Prostate gland (tissue), 2 donors: ENCODE measurements around the gene CDR2L. TPM values are rescaled to one million over a fixed set of nuclear protein-coding genes. Genes with fewer than 3 reads are reported as not detected.
"Not testable (repeated sequence)": the region's sequence is repeated elsewhere in the genome, so short reads cannot be mapped to it uniquely, and the experiment has no call there.

Experiments
- DNase-seq: peaks from one replicate; pipeline ENCODE4 v3.0.0-alpha.2; 2019; ENCODE audit warnings: low spot score
- H3K27ac ChIP-seq, 2 donors: fragments of 200-600 bp; sonication (generic); 2 replicates each; pipeline ENCODE4 v1.5.1; 2017 to 2019
- H3K27me3 ChIP-seq: fragments of 200-600 bp; sonication (generic); replicated peaks from 2 replicates; pipeline ENCODE4 v1.5.1; 2019; ENCODE audit not compliant: insufficient read depth
- H3K36me3 ChIP-seq, 2 donors: fragments of 200-600 bp; sonication (generic); 1 replicate in 1 of 2; 2 replicates in 1 of 2; pipeline versions ENCODE4 v1.5.1 to v1.8.1; 2017 to 2019
- H3K4me1 ChIP-seq: fragments of 200-600 bp; sonication (generic); replicated peaks from 2 replicates; pipeline ENCODE4 v1.5.1; 2019
- H3K4me3 ChIP-seq, 2 donors: fragments of 200-600 bp; sonication (generic); 2 replicates each; pipeline ENCODE4 v1.5.1; 2017 to 2019
- H3K9me3 ChIP-seq: fragments of 200-600 bp; sonication (generic); 2 replicates; pipeline ENCODE4 v1.5.1; 2017
- POLR2A ChIP-seq: fragments of 450-650 bp; IDR thresholded peaks from one replicate; pipeline ENCODE4 v1.6.1; 2016; ENCODE audit warnings: antibody characterized with exemption, mild to moderate bottlenecking
- POLR2AphosphoS5 ChIP-seq: sonication (generic); formaldehyde crosslinking; IDR thresholded peaks from one replicate; pipeline ENCODE4 v1.6.1; 2017; ENCODE audit warnings: antibody characterized with exemption
- WGBS: methylation state at CpG from one replicate; pipeline ENCODE4 v1.1.5; 2018; 5-methylcytosine and 5-hydroxymethylcytosine counted together
- intact Hi-C: fragments of 100-400 bp; cut with DNase I; formaldehyde crosslinking; loops from one replicate; pipeline ENCODE4 v1.14.2; 2022
- total RNA-seq, 2 donors: library from RNA; depleted of rRNA; stranded (reverse); fragments of >200 nt; gene quantifications; one replicate each; pipeline ENCODE4 v1.1.0, GENCODE V29; 2016
- TF ChIP-seq, protein P1 (sequence below), 4 experiments: fragments of 200-600 bp in 2 of 4; fragments of 450-650 bp in 2 of 4; sonication (generic) in 2 of 4; IDR thresholded peaks; 1 replicate in 3 of 4; 2 replicates in 1 of 4; pipeline ENCODE4 v1.5.1; 2016 to 2019; ENCODE audit warnings: antibody characterized with exemption in 4 of 4, mild to moderate bottlenecking in 2 of 4, moderate library complexity in 2 of 4

The CDR2L gene
- total RNA-seq, 2 donors from 2014 or later = 13.7 to 34.9 TPM

DNA sequence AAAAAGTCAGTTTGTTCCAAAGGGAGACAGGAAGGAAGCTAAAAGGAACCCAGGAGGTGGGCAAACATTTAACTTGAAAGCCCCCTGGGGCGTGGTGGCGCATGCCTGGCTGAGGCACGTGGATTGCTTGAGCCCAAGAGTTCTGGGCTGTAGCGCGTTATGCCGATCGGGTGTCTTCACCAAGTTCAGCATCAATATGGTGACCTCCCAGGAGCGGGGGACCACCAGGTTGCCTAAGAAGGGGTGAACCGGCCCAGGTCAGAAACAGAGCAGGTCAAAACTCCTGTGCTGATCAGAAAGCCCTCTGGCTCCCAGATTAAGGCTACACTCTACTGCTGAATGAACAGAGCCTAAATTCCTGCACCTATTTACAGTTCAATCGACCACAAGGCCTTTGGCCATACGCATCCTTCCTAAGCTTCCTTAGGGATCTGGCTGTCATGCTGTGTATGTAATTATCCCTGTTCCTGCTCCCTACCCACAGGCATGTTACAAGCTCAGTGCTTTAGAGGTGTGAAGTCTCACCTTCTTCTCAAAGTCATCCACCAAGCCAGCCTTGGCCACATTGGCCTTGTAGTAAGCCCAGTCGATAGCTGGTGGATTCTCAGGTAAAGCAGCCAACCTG is 54.3 kb downstream of the CDR2L start:
- H3K27ac ChIP-seq = no peak overlapping the region
- TF ChIP-seq, protein P1, sequence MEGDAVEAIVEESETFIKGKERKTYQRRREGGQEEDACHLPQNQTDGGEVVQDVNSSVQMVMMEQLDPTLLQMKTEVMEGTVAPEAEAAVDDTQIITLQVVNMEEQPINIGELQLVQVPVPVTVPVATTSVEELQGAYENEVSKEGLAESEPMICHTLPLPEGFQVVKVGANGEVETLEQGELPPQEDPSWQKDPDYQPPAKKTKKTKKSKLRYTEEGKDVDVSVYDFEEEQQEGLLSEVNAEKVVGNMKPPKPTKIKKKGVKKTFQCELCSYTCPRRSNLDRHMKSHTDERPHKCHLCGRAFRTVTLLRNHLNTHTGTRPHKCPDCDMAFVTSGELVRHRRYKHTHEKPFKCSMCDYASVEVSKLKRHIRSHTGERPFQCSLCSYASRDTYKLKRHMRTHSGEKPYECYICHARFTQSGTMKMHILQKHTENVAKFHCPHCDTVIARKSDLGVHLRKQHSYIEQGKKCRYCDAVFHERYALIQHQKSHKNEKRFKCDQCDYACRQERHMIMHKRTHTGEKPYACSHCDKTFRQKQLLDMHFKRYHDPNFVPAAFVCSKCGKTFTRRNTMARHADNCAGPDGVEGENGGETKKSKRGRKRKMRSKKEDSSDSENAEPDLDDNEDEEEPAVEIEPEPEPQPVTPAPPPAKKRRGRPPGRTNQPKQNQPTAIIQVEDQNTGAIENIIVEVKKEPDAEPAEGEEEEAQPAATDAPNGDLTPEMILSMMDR (IDR thresholded peaks at IDR 0.05) = no peak
- TF ChIP-seq POLR2AphosphoS5 = no peak
- no peak for TF ChIP-seq POLR2A
- H3K36me3 ChIP-seq = no peaks in the 10 kb centered on the region
- H3K4me1 ChIP-seq = no peaks in the 10 kb centered on the region
- H3K27me3 ChIP-seq = no peaks in the 10 kb centered on the region
- intact Hi-C loops = no loop called here
- no peaks in the 10 kb centered on the region for H3K9me3 ChIP-seq
- DNase-seq = no peak
- no peak overlapping the region for H3K4me3 ChIP-seq
- WGBS = 85% methylated on average over 12 of the region's 12 CpGs

- H3K4me1 ChIP-seq, intact Hi-C loops, H3K27ac ChIP-seq, H3K27me3 ChIP-seq, DNase-seq, H3K36me3 ChIP-seq, H3K4me3 ChIP-seq, H3K9me3 ChIP-seq: not testable (repeated sequence)
- 67% methylated on average over 5 of the region's 5 CpGs for WGBS
Measured at GRCh38 chr17:75043789-75044188, 56.4 kb downstream of the CDR2L start.

DNA sequence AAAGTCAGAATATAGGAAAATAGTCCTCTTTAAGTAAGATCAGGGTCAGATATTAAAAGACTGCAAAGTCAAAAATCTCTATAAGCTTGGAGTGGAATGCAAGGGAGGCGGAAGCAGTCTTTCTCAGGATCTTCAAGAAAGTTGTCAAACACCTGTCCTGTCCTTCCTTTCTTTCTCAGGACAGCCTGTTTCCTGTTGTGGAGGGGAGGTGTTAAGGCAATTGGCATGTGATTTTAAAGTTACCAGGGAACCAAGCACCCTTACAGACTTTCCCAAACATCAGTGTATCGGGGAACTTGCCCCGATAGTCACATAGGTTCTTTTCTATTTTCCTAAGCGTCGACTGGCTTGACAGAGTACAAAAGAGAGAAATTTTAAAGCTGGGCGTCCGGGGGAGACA is 57.3 kb downstream of the CDR2L start:
- TF ChIP-seq POLR2A = no peak
- no peak for DNase-seq
- intact Hi-C loops = no loop called here
- Histone ChIP-seq H3K9me3 (no peaks in the 10 kb centered on the region), H3K27ac (no peak overlapping the region), H3K27me3 (no peaks in the 10 kb centered on the region), H3K4me1 (no peaks in the 10 kb centered on the region), H3K36me3 (no peaks in the 10 kb centered on the region), H3K4me3 (no peak overlapping the region)
- 62% methylated on average over 7 of the region's 7 CpGs for WGBS

DNA sequence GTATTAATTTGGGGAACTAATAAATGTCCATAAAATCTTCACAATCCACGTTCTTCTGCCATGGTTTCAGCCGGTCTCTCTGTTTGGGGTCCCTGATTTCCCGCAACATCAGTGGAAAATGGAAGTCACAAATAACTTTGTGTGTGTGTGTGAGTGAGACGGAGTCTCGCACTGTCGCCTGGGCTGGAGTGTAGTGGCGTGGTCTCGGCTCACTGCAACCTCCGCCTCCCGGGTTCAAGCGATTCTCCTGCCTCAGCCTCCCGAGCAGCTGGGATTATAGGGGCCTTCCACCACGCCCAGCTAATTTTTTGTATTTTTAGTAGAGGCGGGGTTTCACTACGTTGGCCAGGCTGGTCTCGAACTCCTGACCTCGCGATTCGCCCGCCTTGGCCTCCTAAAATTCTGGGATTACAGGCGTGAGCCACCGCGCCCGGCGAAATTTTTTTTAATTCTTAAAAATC is 58.5 kb downstream of the CDR2L start:
- WGBS = 15% methylated on average over 25 of the region's 25 CpGs
- DNase-seq, H3K36me3 ChIP-seq, H3K9me3 ChIP-seq, intact Hi-C loops, H3K27me3 ChIP-seq, H3K4me1 ChIP-seq: not testable (repeated sequence)
- H3K4me3 ChIP-seq = peak overlapping the region; percentile 74 to 81
- peak overlapping the region; percentile 77 to 86 for H3K27ac ChIP-seq

DNA sequence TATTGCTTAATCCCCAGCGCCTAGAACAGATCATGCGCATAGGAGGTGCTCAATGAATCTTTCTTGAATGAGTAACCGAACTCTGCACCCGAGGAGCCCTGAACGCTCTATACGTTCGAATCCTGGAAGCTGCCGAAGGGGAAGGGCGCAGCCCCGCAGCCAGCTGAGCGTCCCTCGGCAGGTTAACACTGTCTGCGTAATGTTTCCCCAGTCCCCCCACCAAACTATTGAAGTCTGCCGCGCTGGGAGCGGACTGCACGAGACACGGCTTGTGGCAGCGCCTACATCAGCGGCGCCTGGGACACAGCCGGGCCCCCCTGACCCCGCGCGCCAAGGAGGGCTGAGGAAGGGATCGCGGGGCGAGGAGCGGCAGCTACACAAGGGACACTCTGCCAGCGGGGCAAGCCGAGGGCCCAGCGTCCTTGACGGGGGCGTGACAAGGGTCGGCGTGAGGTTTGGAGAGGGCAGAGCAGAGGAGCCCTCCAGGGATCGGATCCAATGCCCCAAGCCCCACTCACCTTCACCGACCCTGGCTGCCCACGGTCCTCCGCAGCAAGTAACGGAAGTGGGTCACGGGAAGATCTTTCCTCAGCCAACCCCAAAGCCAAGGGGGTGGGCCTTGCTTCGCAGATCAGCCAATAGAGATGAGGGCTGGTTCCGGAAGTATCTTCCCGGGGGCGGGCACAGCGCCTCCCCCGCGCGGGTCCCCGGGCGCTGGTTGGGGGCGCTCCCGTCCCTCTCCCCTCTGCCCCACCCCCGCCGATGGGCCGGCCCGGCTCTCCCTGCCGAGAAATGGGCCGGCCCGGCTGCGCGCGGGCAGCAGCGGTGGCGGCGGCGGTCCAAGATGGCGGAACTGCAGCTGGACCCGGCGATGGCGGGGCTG is 59.2 kb downstream of the CDR2L start, which contains the start of the genes ATP5PD and KCTD2:
Gene ATP5PD (minus strand): TSS at position 563 of the 883 bp plus-strand sequence. CDS start 4,319 bp downstream, outside the sequence.
Gene KCTD2 (plus strand): TSS at position 819 of the 883 bp plus-strand sequence. CDS start 26 bp downstream, at position 845.
- no peaks in the 10 kb centered on the region for H3K36me3 ChIP-seq
- intact Hi-C loops = no loop called here
- DNase-seq = peak; percentile 95
- H3K4me3 ChIP-seq = peak within 1 kb of the TSS; percentile 74 to 81
- no peaks in the 10 kb centered on the region for H3K9me3 ChIP-seq
- TF ChIP-seq, protein P1 (IDR thresholded peaks at IDR 0.05) = peak in 1 of 4 experiments; percentile 18
- TF ChIP-seq POLR2A = peak; percentile 83
- peak; percentile 97 for TF ChIP-seq POLR2AphosphoS5
- no peaks in the 10 kb centered on the region for H3K27me3 ChIP-seq
- 0% methylated on average over 24 of the region's 72 CpGs for WGBS
- H3K4me1 ChIP-seq = no peaks in the 10 kb centered on the region
- peak within 1 kb of the TSS; percentile 77 to 86 for H3K27ac ChIP-seq

DNA sequence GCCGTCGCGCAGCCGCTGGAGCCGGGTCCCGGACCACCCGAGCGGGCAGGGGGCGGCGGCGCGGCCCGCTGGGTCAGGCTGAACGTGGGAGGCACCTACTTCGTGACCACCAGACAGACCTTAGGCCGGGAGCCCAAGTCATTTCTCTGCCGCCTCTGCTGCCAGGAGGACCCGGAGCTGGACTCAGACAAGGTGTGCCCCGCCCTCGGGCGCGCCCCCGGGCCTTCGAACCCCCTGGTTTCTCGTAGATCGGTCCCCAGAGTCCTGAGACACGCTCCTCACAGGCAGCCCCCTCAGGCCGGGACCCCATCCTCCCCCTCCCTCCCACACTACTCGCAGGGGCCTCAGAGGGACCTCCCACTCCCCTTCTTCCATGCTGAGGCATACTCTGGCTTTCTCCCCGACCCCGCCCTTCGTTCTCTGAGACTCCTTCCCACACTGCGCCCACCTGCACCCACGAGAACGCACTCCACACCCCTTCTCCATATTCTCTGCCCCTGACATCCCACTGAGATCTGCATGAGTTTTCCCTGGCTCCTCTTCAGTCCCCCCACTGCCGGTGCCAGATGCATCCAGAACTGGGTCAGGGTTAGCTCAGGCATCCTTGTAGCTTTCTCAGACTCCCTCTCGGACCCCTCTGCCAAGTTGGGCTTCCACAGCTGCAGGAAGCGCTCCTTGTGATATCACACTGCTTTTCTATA is 60.1 kb downstream of the CDR2L start:
- TF ChIP-seq, protein P1 (IDR thresholded peaks at IDR 0.05) = no peak
- TF ChIP-seq POLR2A (no peak), POLR2AphosphoS5 (no peak)
- H3K36me3 ChIP-seq = no peaks in the 10 kb centered on the region
- H3K27ac ChIP-seq = peak overlapping the region; percentile 77 to 86
- intact Hi-C loops = no loop called here
- H3K4me3 ChIP-seq = peak overlapping the region; percentile 74 to 81
- H3K4me1 ChIP-seq = no peaks in the 10 kb centered on the region
- 2% methylated on average over 22 of the region's 38 CpGs for WGBS
- H3K9me3 ChIP-seq = no peaks in the 10 kb centered on the region
- no peak for DNase-seq
- H3K27me3 ChIP-seq = no peaks in the 10 kb centered on the region
